HTERT RPE-1 (cell line): ENCODE measurements around the gene GIMAP2.
"Not testable (repeated sequence)": the region's sequence is repeated elsewhere in the genome, so short reads cannot be mapped to it uniquely, and the experiment has no call there.

Source experiments
- in situ Hi-C: fragments of 300-500 bp; cut with MboI; formaldehyde crosslinking; loops from 4 replicates; pipeline ENCODE4 v1.14.3; 2020; ENCODE audit warnings: low sequenced_read_pairs

GIMAP2 gene

GRCh38 chr7:150685219-150686029 lies at the start of gene GIMAP2:
GIMAP2 (plus strand) TSS chr7:150685706; CDS start chr7:150687060, 1,354 bp downstream.
- in situ Hi-C loops, result no loop called here

GRCh38 chr7:150641854-150642253 lies 43.7 kb upstream of the GIMAP2 start:
- in situ Hi-C loops, result no loop called here

GRCh38 chr7:150642926-150643325 lies 42.6 kb upstream of the GIMAP2 start:
- in situ Hi-C loops, result no loop called here

- in situ Hi-C loops, result no loop called here
Measured at GRCh38 chr7:150645259-150646020, 40.1 kb upstream of the GIMAP2 start.

GRCh38 chr7:150648353-150649079 lies 37.0 kb upstream of the GIMAP2 start:
- in situ Hi-C loops, result no loop called here

- in situ Hi-C loops, result no loop called here
Measured at GRCh38 chr7:150649080-150649385, 36.5 kb upstream of the GIMAP2 start.

- in situ Hi-C loops, result no loop called here
Measured at GRCh38 chr7:150654692-150655091, 30.8 kb upstream of the GIMAP2 start.

- in situ Hi-C loops, result no loop called here
Measured at GRCh38 chr7:150656047-150656446, 29.5 kb upstream of the GIMAP2 start.

- in situ Hi-C loops, result no loop called here
Measured at GRCh38 chr7:150657526-150657925, 28.0 kb upstream of the GIMAP2 start.

GRCh38 chr7:150660939-150661613 lies 24.4 kb upstream of the GIMAP2 start:
- in situ Hi-C loops, result no loop called here

- in situ Hi-C loops, result not testable (repeated sequence)
Measured at GRCh38 chr7:150662821-150663220, 22.7 kb upstream of the GIMAP2 start.

GRCh38 chr7:150663802-150664494 lies 21.6 kb upstream of the GIMAP2 start:
- in situ Hi-C loops, result no loop called here

GRCh38 chr7:150665089-150665748 lies 20.3 kb upstream of the GIMAP2 start:
- in situ Hi-C loops, result no loop called here

- in situ Hi-C loops, result no loop called here
Measured at GRCh38 chr7:150665896-150666295, 19.6 kb upstream of the GIMAP2 start.

GRCh38 chr7:150666412-150666811 lies 19.1 kb upstream of the GIMAP2 start:
- in situ Hi-C loops, result no loop called here

GRCh38 chr7:150668472-150668911 lies 17.0 kb upstream of the GIMAP2 start:
- in situ Hi-C loops, result no loop called here

- in situ Hi-C loops, result no loop called here
Measured at GRCh38 chr7:150668977-150669376, 16.5 kb upstream of the GIMAP2 start.

- in situ Hi-C loops, result not testable (repeated sequence)
Measured at GRCh38 chr7:150671798-150672585, 13.5 kb upstream of the GIMAP2 start.

GRCh38 chr7:150675714-150676113 lies 9.8 kb upstream of the GIMAP2 start:
- in situ Hi-C loops, result no loop called here
